Motor neuron (in vitro differentiated cells): Measurements from ENCODE around the gene ZNF318. TPM values are rescaled to one million over a fixed set of nuclear protein-coding genes. Genes with fewer than 3 reads are reported as not detected.
"Not testable (repeated sequence)": the region's sequence is repeated elsewhere in the genome, so short reads cannot be mapped to it uniquely, and the experiment has no call there.

Experiments used
- ATAC-seq, 8 experiments: fragments of 200-7000 bp; cut with Tn5 transposase; replicated peaks in 6 of 8; 2 replicates each; pipeline ENCODE4 v1.8.0; 2021; ENCODE audit warnings: mild to moderate bottlenecking in 8 of 8, moderate library complexity in 8 of 8
- H3K27ac ChIP-seq, 2 donors: fragments of 250-450 bp; sonication (Bioruptor Pico); 2 replicates each; pipeline ENCODE4 v1.9.0; 2021; ENCODE audit warnings: antibody characterized with exemption in 2 of 2, mild to moderate bottlenecking in 2 of 2, moderate library complexity in 1 of 2
- H3K4me1 ChIP-seq, 2 donors: fragments of 250-450 bp; sonication (Bioruptor Pico); replicated peaks in 1 of 2; 2 replicates each; pipeline ENCODE4 v1.6.1; 2021; ENCODE audit warnings: antibody characterized with exemption in 2 of 2, mild to moderate bottlenecking in 2 of 2, moderate library complexity in 1 of 2
- H3K4me3 ChIP-seq, 5 donors: fragments of 250-450 bp; sonication (Bioruptor Pico); 2 replicates each; pipeline ENCODE4 v1.9.0; 2021; ENCODE audit warnings: antibody characterized with exemption in 5 of 5, mild to moderate bottlenecking in 5 of 5, moderate library complexity in 4 of 5
- WGBS, 10 experiments: fragments of 450-650 bp; shearing (Covaris generic); methylation state at CpG; one replicate each; pipeline ENCODE4 v1.0.0; 2022; 5-methylcytosine and 5-hydroxymethylcytosine counted together
- in situ Hi-C, 9 experiments: fragments of 400-800 bp; cut with MboI; loops; one replicate each; pipeline ENCODE4 v1.15.0; 2021; ENCODE audit warnings: low sequenced_read_pairs in 9 of 9, low pct_unique_long_range_greater_than_20kb in 2 of 9; ENCODE audit not compliant: unreplicated experiment in 9 of 9
- total RNA-seq, 8 experiments: library from RNA; unstranded; fragments of 300-600 nt; gene quantifications; 2 replicates each; pipeline versions ENCODE4 v1.2.3 to v1.2.4, GENCODE V29; 2022

ZNF318 gene
- total RNA-seq, 8 experiments from 2014 or later, result 9.4 to 25.0 (median 14.7) TPM

DNA sequence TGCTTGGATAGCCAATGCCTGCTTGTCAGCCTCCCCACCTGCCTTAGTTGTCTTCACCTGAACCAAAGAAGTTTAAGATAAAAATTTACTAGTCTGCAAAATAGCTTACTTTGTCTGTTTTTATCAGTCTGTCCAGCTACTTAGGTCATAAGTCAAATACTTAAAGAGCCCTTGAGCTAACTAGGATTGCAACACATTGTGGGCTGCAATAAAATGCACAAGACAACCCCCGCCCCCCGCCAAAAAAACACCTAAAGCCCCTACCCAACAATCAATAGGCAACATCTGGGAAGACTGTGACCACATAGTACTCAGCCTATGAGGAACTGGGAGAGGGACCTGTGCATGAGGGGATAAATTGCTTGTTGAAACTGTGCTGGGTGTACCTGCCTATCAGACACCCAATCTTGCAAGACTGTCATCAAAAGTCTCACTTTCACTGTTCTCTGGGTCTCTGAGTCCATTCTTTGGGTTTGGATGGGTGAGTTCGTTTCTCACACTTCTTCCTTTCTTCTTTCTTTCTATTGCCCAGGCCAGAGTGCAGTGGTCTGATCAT is 30.6 kb upstream of the ZNF318 start:
- in situ Hi-C loops, result loop anchor here in 1 of 9 experiments (25.0 kb wide), 1 partner anchor 112 kb away; the partner anchor contains the start of genes LRRC73, POLR1C and YIPF3
- Histone ChIP-seq H3K4me1 (peaks cover 0 to 7% of the 10 kb centered on the region in 2 donors), H3K27ac (no peak overlapping the region), H3K4me3 (no peak overlapping the region)
- 20 to 83% (median 55%) methylated on average over 1 to 3 of the region's 3 CpGs; no CpG with 5 or more reads in 4 of the 10 experiments for WGBS, 10 experiments
- no peak for ATAC-seq

DNA sequence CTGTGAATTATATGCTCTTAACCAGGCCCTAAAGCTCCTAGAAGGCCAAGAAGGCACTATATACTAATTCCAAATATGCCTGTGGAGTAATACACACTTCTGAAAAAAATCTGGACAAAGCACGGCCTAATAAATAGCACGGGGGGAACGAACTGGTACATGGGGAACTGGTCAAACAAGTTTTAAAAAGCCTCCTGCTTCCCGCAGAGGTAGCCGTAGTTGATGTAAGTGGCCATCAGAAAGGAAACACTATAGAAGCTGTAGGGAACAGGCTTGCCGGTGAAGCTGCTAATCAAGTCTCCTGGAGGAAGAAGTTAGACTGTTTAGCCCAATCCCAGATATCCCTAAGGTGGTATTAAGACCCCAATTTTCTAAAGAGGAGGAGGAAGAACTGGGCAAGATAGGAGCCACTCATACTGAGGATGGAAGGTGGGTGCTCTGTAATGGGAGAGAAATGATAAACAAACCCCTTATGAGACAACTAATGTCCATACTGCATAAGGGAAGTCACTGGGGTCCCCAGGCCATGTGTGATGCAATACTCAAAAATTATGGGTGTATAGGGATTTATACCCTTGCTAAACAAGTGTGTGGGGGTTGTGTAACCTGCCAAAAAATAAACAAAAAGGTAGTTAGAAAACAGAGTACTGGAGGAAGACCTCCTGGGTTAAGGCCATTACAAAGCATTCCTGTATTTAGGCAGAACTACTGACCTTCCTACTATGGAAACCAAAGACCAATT is 27.1 kb upstream of the ZNF318 start:
- in situ Hi-C loops, result loop anchor here in 1 of 9 experiments (25.0 kb wide), 1 partner anchor 116 kb away; the partner anchor contains the start of genes LRRC73, POLR1C and YIPF3
- Histone ChIP-seq H3K4me3 (no peak overlapping the region), H3K27ac (no peak overlapping the region), H3K4me1 (peaks cover 3 to 17% of the 10 kb centered on the region in 2 donors)
- ATAC-seq, result no peak
- 72 to 98% (median 83%) methylated on average over 3 to 6 of the region's 6 CpGs; no CpG with 5 or more reads in 2 of the 10 experiments for WGBS, 10 experiments

DNA sequence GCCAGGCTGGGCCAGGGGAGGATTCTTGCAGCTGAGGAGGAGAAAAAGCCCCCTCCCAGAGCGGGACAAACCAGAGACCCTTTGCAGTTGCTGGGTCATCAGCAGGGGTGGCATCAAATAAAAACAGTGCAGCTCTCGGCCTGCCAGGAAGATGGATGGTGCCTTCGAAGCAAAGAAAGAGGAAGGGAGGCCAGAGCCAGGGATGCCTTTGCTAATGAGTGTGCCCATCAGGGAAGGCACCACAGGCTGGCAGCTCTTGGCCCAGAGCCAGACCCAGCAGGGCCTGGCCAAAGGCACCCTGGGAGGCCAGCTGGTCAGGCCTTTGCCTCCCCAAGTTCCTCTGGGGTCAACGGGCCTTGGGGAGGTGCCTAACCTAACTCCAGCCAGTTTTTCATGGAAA is 26.3 kb upstream of the ZNF318 start:
- Histone ChIP-seq H3K4me3 (no peak overlapping the region), H3K27ac (peak overlapping the region in 1 of 2 donors; percentile 30), H3K4me1 (peaks cover 10 to 25% of the 10 kb centered on the region in 2 donors)
- WGBS, 10 experiments, result 11 to 80% (median 59%) methylated on average over 1 to 3 of the region's 4 CpGs; no CpG with 5 or more reads in 4 of the 10 experiments
- ATAC-seq, result peak in 4 of 8 experiments; percentile 39 to 79 (median 72)
- in situ Hi-C loops, result loop anchor here in 1 of 9 experiments (25.0 kb wide), 1 partner anchor 117 kb away; the partner anchor contains the start of genes LRRC73, POLR1C and YIPF3

DNA sequence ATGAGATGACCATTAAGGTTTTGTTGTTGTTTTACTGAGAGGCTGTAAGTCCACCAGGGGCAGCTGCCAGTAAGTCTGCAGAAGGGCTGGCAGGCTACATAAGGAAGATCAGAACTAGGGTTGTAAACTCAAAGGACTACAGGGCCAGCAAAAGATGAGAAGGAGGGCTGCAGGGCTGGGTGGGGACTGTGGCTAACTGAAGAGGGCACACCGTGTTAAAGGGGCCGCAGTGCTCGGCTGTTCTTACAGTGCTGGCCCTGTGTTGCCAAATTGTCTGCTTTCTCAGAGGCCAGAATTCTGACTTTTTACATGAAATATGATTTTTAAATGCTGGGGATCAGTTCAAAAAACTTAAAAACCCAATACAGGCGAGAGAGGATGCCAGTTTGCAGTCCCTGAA is 25.5 kb upstream of the ZNF318 start:
- 92 to 100% (median 100%) methylated on average over 1 to 4 of the region's 4 CpGs; no CpG with 5 or more reads in 4 of the 10 experiments for WGBS, 10 experiments
- in situ Hi-C loops, result loop anchor here in 1 of 9 experiments (25.0 kb wide), 1 partner anchor 117 kb away; the partner anchor contains the start of genes LRRC73, POLR1C and YIPF3

DNA sequence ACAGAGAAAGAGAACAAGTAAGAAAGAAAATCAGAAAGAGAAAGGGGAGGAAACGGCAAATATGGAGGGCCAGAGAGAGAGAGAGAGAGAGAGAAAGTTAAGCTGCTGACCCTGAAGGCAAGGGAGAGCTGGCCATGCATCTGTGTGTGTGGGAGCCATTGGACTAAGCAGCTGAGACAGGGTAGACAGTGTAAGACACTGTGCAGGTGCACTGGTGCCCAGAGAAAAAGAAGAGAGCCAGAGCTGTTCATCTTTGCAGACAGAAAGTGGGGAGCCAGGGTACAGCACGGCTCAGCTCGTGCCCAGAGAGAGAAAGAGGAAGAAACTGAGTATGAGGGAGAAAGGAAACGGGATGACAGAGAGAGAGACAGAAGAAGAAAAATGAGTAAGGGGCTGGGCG is 24.2 kb upstream of the ZNF318 start:
- in situ Hi-C loops, result loop anchor here in 1 of 9 experiments (25.0 kb wide), 1 partner anchor 119 kb away; the partner anchor contains the start of genes LRRC73, POLR1C and YIPF3
- Histone ChIP-seq H3K27ac (no peak overlapping the region), H3K4me3 (no peak overlapping the region), H3K4me1 (peaks cover 10 to 27% of the 10 kb centered on the region in 2 donors)
- ATAC-seq, result peak in 1 of 8 experiments; percentile 17
- WGBS, 10 experiments, result 33 to 100% (median 47%) methylated on average over 1 to 5 of the region's 5 CpGs; no CpG with 5 or more reads in 1 of the 10 experiments

More for the DNA sequence above, 25.5 kb upstream of the ZNF318 start:
- Histone ChIP-seq H3K4me1 (peaks cover 10 to 27% of the 10 kb centered on the region in 2 donors), H3K27ac (no peak overlapping the region), H3K4me3 (no peak overlapping the region)
- ATAC-seq, result no peak

DNA sequence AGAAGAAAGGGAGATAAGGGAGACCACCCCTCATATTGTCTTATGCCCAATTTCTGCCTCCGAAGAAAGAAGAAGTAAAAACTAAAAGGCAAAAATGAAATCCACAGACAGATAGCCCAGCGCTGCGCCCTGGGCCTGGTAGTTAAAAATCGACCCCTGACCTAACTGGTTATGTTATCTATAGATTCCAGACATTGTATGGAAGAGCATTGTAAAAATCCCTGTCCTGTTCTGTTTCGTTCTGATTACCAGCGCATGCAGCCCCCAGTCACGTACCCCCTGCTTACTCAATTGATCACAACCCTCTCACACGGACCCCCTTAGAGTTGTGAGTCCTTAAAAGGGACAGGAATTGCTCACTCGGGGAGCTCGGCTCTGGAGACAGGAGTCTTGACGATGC is 23.7 kb upstream of the ZNF318 start:
- H3K27ac ChIP-seq, H3K4me3 ChIP-seq, ATAC-seq: not testable (repeated sequence)
- peaks cover 10 to 27% of the 10 kb centered on the region in 2 donors for H3K4me1 ChIP-seq
- 38 to 90% (median 67%) methylated on average over 1 to 11 of the region's 11 CpGs for WGBS, 10 experiments
- in situ Hi-C loops, result loop anchor here in 1 of 9 experiments (25.0 kb wide), 1 partner anchor 119 kb away; the partner anchor contains the start of genes LRRC73, POLR1C and YIPF3

DNA sequence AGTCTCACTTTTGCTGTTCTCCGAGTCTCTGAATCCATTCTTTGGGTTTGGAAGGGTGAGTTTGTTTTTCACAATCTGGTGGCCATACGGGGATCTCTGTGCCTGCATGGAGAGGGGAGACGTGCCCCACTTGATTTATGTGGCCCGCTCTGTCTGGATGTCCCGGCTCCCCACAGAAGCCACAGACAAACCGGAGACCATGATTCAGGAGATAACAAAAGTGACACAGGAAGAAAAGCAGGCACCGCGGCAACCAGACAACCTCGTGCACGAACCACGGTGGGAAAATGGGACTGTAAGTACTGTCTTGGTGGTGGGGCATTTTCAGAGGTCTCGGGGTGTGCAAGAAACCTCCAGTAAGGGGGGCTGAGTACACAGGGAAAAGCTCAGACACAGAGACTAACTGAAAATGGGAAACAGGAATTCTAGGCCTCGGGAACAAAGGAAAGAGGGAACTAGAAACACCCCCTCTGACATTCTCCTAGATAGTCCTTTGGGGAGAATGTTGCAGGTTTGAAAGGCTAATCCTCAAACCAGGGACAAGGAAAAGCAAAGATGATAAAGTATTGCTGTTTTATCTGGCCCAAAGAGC is 22.1 kb upstream of the ZNF318 start:
- WGBS, 10 experiments, result 0 to 72% (median 35%) methylated on average over 1 to 9 of the region's 13 CpGs; no CpG with 5 or more reads in 2 of the 10 experiments
- peak in 5 of 8 experiments; percentile 70 to 84 (median 72) for ATAC-seq
- in situ Hi-C loops, result loop anchor here in 1 of 9 experiments (25.0 kb wide), 1 partner anchor 121 kb away; the partner anchor contains the start of genes LRRC73, POLR1C and YIPF3
- Histone ChIP-seq H3K4me1 (peaks cover 10 to 27% of the 10 kb centered on the region in 2 donors), H3K27ac (peak overlapping the region in 1 of 2 donors; percentile 8), H3K4me3 (no peak overlapping the region)

DNA sequence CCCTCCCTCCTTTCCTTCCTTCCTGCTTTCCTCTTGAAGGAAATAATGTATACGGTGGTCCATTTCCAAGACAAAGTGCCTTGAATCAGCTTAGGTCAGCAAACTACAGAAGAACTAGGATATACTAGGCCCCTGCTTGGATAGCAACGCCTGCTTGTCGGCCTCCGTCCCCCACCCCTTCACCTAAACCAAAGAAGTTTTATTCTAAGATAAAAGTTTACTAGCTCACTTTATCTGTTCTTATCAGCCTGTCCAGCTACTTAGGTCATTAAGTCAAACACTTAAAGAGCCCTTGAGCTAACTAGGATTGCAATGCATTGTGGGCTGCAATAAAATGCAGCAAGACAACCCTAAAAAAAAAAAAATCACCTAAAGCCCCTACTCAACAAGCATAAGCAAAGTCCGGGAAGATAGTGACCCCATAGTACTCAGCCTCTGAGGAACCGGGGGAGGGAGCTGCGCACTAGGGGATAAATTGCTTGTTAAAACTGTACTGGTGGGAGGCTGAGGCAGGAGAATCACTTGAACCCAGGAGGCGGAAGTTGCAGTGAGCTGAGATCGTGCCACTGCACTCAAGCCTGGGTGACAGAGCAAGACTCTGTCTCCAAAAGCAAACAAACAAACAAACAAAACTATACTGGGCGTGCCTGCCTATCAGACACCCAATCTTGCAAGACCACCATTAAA is 21.4 kb upstream of the ZNF318 start:
- ATAC-seq, result peak in 3 of 8 experiments; percentile 2 to 9 (median 5)
- H3K27ac ChIP-seq, H3K4me3 ChIP-seq: not testable (repeated sequence)
- 51 to 100% (median 76%) methylated on average over 1 to 7 of the region's 10 CpGs for WGBS, 10 experiments
- in situ Hi-C loops, result loop anchor here in 1 of 9 experiments (25.0 kb wide), 1 partner anchor 121 kb away; the partner anchor contains the start of genes LRRC73, POLR1C and YIPF3
- H3K4me1 ChIP-seq, result peaks cover 10 to 26% of the 10 kb centered on the region in 2 donors

DNA sequence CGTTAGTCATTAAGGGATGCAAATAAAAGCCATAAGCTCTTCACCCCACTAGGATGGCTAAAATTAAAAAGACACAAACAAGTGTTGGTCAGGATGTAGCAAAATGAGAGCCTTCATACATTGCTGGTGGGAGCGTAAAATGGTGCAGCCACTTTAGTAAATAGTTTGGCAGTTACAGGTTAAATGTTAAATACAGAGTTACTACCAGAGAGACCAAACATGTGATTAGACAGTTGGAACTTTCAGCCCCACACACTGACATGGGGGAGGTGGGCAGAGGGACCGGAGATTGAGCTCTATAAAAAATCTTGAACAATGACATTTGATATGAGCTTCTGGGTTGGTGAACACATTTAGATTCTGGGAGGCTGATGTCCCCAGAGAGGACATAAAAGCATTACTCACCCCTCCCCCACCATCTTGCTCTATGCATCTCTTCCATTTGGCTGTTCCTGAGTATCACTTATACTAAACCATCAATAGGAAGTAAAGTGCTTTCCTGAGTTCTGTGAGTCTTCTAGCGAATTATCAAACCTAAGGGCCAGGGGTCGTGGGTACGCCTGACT is 20.4 kb upstream of the ZNF318 start:
- Histone ChIP-seq H3K27ac (no peak overlapping the region), H3K4me1 (peaks cover 10 to 20% of the 10 kb centered on the region in 2 donors), H3K4me3 (no peak overlapping the region)
- in situ Hi-C loops, result loop anchor here in 2 of 9 experiments (10.0 to 25.0 kb wide), 2 partner anchors 115 to 122 kb away; partner anchors contain the start of genes LRRC73 (in 1 of the 2), POLR1C (in 1 of the 2) and YIPF3 (in 1 of the 2)
- WGBS, 10 experiments, result 40 to 100% (median 80%) methylated on average over 1 to 5 of the region's 6 CpGs
- no peak for ATAC-seq

DNA sequence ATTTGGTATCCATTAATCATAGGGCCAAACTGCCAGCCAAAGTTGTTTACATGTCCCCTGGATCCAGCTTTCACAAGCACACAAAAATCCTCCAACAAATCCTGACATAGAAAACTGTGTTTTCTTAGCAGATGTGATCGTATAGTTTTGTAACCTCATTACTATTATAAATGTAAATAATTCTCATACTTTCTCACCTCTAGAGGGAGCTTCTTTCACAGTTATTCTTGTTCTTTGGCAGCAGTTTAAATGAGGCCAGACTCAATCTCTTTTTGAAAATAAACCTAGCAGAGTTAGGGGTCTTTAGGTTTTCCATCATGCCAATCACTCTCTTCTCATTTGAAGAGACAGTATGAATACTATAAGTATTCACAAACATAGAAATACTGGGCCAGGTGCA is 17.0 kb upstream of the ZNF318 start:
- peak in 2 of 8 experiments; percentile 20 to 52 for ATAC-seq
- WGBS, 10 experiments, result 0 to 80% (median 21%) methylated on average over 1 of the region's 1 CpG; no CpG with 5 or more reads in 2 of the 10 experiments
- peaks cover 6 to 8% of the 10 kb centered on the region in 2 donors for H3K4me1 ChIP-seq
- H3K27ac ChIP-seq, result no peak overlapping the region
- H3K4me3 ChIP-seq, result no peak overlapping the region
- in situ Hi-C loops, result loop anchor here in 2 of 9 experiments (10.0 to 25.0 kb wide), 2 partner anchors 118 to 126 kb away; partner anchors contain the start of genes LRRC73 (in 1 of the 2), POLR1C (in 1 of the 2) and YIPF3 (in 1 of the 2)

DNA sequence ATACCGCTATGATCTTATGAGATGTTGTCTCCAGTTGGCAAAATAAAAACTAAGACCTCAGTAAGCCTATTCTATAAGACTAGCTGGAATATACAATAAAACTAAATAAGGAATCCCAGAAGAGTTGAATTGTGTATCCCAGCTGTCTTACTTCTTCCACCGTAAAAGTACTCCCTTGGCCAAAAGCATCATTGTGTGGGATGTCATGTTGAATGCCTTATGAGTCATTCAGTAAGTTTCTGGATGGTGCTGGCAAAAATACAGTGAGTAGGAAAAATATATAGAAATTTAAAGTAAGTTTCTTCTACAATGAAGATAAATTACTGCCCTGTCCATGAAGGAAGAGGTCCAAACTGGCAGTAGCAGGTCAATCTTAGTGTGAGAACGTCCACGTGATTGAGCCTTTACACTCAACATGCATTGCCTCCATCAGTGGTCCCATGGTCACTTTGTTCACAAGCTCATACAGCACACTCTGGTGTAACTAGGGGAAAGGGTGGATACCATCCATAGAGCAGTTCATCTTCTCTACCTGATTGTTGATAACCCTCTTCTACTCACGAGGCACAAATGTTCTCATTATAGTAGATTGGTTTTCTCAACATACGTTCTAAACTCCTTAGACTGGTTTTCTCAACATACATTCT is 13.7 kb upstream of the ZNF318 start:
- no peak overlapping the region for H3K4me3 ChIP-seq
- in situ Hi-C loops, result loop anchor here in 2 of 9 experiments (10.0 to 25.0 kb wide), 2 partner anchors 122 to 129 kb away; partner anchors contain the start of genes LRRC73 (in 1 of the 2), POLR1C (in 1 of the 2) and YIPF3 (in 1 of the 2)
- H3K4me1 ChIP-seq, result no peaks in the 10 kb centered on the region
- no peak for ATAC-seq
- no peak overlapping the region for H3K27ac ChIP-seq
- 30 to 100% (median 70%) methylated on average over 1 to 6 of the region's 6 CpGs for WGBS, 10 experiments
